CD4-positive, CD25-positive, alpha-beta regulatory T cell (primary cell): ENCODE results near the gene NUDT1. TPM values are rescaled to one million over a fixed set of nuclear protein-coding genes. Genes with fewer than 3 reads are reported as not detected.

Experiments used
- ATAC-seq, 2 donors: fragments of 150-1000 bp; cut with Tn5 transposase; one replicate each; pipeline ENCODE4 v1.10.0; 2021; ENCODE audit warnings: low read depth in 2 of 2, moderate number of reproducible peaks in 2 of 2, moderate library complexity in 1 of 2
- DNase-seq, 3 donors: peaks; one replicate each; pipeline versions ENCODE4 v3.0.0 to v3.0.0-alpha.2; 2012 to 2022; ENCODE audit warnings: mixed read lengths in 1 of 3
- H3K27ac ChIP-seq: one replicate; pipeline ENCODE4 v1.7.0; 2013; ENCODE audit warnings: mild to moderate bottlenecking, low read length; ENCODE audit not compliant: insufficient read depth, poor library complexity, severe bottlenecking
- H3K27me3 ChIP-seq: one replicate; pipeline ENCODE4 v1.7.0; 2013; ENCODE audit warnings: low read length; ENCODE audit not compliant: control insufficient read depth, insufficient read depth
- H3K36me3 ChIP-seq: one replicate; pipeline ENCODE4 v1.7.0; 2013; ENCODE audit warnings: mild to moderate bottlenecking, low read length, moderate library complexity; ENCODE audit not compliant: control insufficient read depth, insufficient read depth
- H3K4me1 ChIP-seq: 2 replicates; pipeline ENCODE4 v1.7.0; 2013; ENCODE audit warnings: mild to moderate bottlenecking, low read length; ENCODE audit not compliant: insufficient read depth, control insufficient read depth, poor library complexity, severe bottlenecking
- H3K4me3 ChIP-seq: one replicate; pipeline ENCODE4 v1.7.0; 2013; ENCODE audit warnings: low read depth, mild to moderate bottlenecking, low read length, moderate library complexity
- H3K9me3 ChIP-seq, 2 experiments: 1 replicate in 1 of 2; 2 replicates in 1 of 2; pipeline ENCODE4 v1.7.0; 2013; ENCODE audit warnings: low read length in 2 of 2, mild to moderate bottlenecking in 1 of 2, moderate library complexity in 1 of 2; ENCODE audit not compliant: control insufficient read depth in 2 of 2
- H3K27ac Mint-ChIP-seq, 3 donors: one replicate each; pipeline ENCODE4 v1.8.0; 2020 to 2022; ENCODE audit warnings: mild to moderate bottlenecking in 3 of 3, mixed read lengths in 3 of 3, moderate library complexity in 2 of 3
- H3K27me3 Mint-ChIP-seq: one replicate; pipeline ENCODE4 v1.8.0; 2022; ENCODE audit warnings: mild to moderate bottlenecking, mixed read lengths
- H3K36me3 Mint-ChIP-seq: one replicate; pipeline ENCODE4 v1.8.0; 2020; ENCODE audit warnings: mixed read lengths
- H3K4me1 Mint-ChIP-seq, 4 donors: one replicate each; pipeline ENCODE4 v1.8.0; 2020 to 2022; ENCODE audit warnings: mixed read lengths in 4 of 4, mild to moderate bottlenecking in 1 of 4
- H3K4me3 Mint-ChIP-seq, 4 donors: one replicate each; pipeline ENCODE4 v1.8.0; 2020 to 2022; ENCODE audit warnings: mild to moderate bottlenecking in 4 of 4, mixed read lengths in 4 of 4, moderate library complexity in 3 of 4
- H3K9me3 Mint-ChIP-seq, 7 donors: one replicate each; pipeline ENCODE4 v1.8.0; 2020 to 2022; ENCODE audit warnings: mixed read lengths in 7 of 7, mild to moderate bottlenecking in 3 of 7, moderate library complexity in 2 of 7
- polyA plus RNA-seq, 4 donors: library from polyadenylated mRNA; unstranded; fragments of 300-500 nt; fragmentation: Illumina TruSeq; gene quantifications; one replicate each; pipeline ENCODE4 v1.2.3, GENCODE V29; 2021
- total RNA-seq: library from RNA; stranded (reverse); gene quantifications from one replicate; pipeline ENCODE4 v1.2.3, GENCODE V29; 2022

The NUDT1 gene
- total and polyA plus RNA-seq, 5 donors from 2014 or later = 17.5 to 73.7 (median 69.8) TPM

GRCh38 chr7:2255145-2256139, 13.4 kb downstream of the NUDT1 start:
- peaks cover 0 to 10% (median 2%) of the 10 kb centered on the region in 4 donors for H3K4me1 Mint-ChIP-seq
- H3K27ac Mint-ChIP-seq = no peak overlapping the region
- no peak for ATAC-seq
- H3K36me3 Mint-ChIP-seq = peaks cover 6% of the 10 kb centered on the region
- H3K4me1 ChIP-seq = no peaks in the 10 kb centered on the region
- H3K9me3 ChIP-seq = no peaks in the 10 kb centered on the region
- no peaks in the 10 kb centered on the region for H3K9me3 Mint-ChIP-seq
- no peak overlapping the region for H3K27ac ChIP-seq
- H3K27me3 ChIP-seq = no peaks in the 10 kb centered on the region
- DNase-seq = no peak
- H3K36me3 ChIP-seq = no peaks in the 10 kb centered on the region
- H3K4me3 ChIP-seq = no peak overlapping the region
- H3K4me3 Mint-ChIP-seq = no peak overlapping the region
- no peaks in the 10 kb centered on the region for H3K27me3 Mint-ChIP-seq

DNA sequence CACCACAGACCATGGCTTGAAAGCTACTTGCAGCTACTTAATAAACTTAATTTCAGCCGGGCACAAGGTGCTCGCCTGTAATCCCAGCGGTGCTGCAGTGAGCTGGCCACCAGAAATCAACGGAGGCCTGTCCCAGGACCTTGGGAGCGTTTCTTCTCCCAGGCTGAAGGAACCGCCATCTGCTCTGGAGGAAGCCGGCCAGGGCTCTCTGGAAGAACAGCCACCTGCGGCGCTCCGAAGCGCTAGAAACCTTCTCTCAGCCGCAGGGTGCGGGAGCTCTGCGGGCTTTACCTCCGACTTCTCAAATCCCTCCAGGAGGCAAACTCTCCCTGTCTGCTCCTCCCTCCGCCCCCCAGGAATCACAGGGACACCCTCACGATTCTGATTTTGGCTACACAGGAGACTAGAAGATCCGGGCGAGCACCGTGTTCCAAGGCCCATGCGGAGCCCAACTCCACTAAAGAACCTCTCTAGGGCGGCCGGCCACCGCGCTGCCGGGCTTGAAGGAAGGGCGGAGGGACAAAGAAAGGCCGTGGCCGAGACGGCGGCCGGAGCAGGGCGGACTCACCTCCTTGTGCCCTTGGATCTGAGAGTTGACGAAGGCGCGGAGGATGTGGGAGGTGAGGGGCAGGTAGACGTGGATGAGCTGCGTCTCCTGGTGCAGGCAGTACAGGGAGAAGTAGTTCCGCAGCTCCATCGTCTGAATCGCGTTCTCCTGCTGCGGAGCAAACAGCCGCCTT, 14.4 kb downstream of the NUDT1 start:
- peaks cover 6% of the 10 kb centered on the region for H3K36me3 Mint-ChIP-seq
- H3K9me3 ChIP-seq = no peaks in the 10 kb centered on the region
- H3K27me3 Mint-ChIP-seq = no peaks in the 10 kb centered on the region
- H3K9me3 Mint-ChIP-seq = no peaks in the 10 kb centered on the region
- no peak overlapping the region for H3K4me3 ChIP-seq
- no peak for ATAC-seq
- no peaks in the 10 kb centered on the region for H3K36me3 ChIP-seq
- H3K4me3 Mint-ChIP-seq = no peak overlapping the region
- no peaks in the 10 kb centered on the region for H3K27me3 ChIP-seq
- peaks cover 0 to 12% (median 3%) of the 10 kb centered on the region in 4 donors for H3K4me1 Mint-ChIP-seq
- no peak for DNase-seq
- H3K27ac Mint-ChIP-seq = no peak overlapping the region
- H3K4me1 ChIP-seq = peaks cover 2% of the 10 kb centered on the region
- no peak overlapping the region for H3K27ac ChIP-seq

DNA sequence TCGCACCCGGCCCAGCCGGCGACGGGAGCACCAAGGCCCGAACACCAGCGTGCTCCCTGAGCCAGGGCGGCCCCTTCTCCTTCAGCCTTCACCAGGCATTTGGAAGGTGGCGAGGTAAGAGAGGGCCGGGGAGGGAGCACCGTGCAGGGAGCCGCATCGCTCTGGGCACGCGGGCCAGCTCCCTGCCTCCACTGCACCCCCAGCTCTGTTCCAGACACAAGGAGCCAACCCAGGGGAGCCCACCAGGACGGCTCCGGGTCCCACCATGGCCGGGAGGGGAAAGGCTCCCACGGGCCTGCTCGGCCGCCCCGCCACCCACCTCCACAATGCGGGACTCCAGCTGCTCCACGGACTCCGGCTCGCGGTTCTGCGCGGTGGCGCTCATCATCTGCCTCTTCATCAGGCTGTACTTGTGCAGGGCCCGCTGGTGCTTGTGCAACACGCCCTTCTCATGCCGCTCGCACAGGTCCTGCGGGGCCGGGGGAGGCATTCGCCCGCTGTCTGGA, 15.1 kb downstream of the NUDT1 start:
- Mint-ChIP-seq H3K27me3 (no peaks in the 10 kb centered on the region), H3K4me3 (no peak overlapping the region), H3K4me1 (peaks cover 0 to 15% (median 6%) of the 10 kb centered on the region in 4 donors), H3K9me3 (no peaks in the 10 kb centered on the region), H3K36me3 (peaks cover 6% of the 10 kb centered on the region), H3K27ac (no peak overlapping the region)
- Histone ChIP-seq H3K27ac (no peak overlapping the region), H3K9me3 (no peaks in the 10 kb centered on the region), H3K27me3 (no peaks in the 10 kb centered on the region), H3K4me1 (peaks cover 4% of the 10 kb centered on the region), H3K36me3 (no peaks in the 10 kb centered on the region), H3K4me3 (no peak overlapping the region)
- DNase-seq = no peak
- no peak for ATAC-seq

DNA sequence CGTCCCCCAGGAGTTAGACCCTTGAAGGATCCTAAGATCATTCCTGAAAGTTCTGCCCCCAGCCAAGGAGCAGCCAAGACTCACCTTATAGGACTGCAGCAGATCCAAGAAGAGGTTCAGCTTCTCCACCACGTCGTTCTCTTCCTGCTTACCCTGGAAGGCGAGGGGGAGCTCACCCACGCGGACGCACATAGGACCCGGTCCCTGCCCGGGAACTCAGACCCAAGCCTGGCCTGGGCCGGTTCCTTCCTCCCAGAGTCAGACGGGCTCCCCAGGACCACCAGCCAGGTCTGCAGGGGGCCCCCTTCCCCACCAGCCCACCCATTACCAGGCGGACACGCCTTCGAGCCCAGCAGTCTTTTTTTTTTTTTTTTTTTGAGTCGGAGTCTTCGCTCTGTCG, 15.6 kb downstream of the NUDT1 start:
- no peaks in the 10 kb centered on the region for H3K27me3 ChIP-seq
- no peak overlapping the region for H3K27ac ChIP-seq
- peaks cover 0 to 16% (median 6%) of the 10 kb centered on the region in 4 donors for H3K4me1 Mint-ChIP-seq
- DNase-seq = no peak
- no peaks in the 10 kb centered on the region for H3K9me3 ChIP-seq
- H3K36me3 ChIP-seq = no peaks in the 10 kb centered on the region
- H3K4me1 ChIP-seq = peaks cover 4% of the 10 kb centered on the region
- peaks cover 6% of the 10 kb centered on the region for H3K36me3 Mint-ChIP-seq
- H3K4me3 ChIP-seq = no peak overlapping the region
- H3K4me3 Mint-ChIP-seq = peak overlapping the region in 1 of 4 donors; percentile 21
- no peaks in the 10 kb centered on the region for H3K27me3 Mint-ChIP-seq
- H3K27ac Mint-ChIP-seq = no peak overlapping the region
- no peak for ATAC-seq
- H3K9me3 Mint-ChIP-seq = no peaks in the 10 kb centered on the region

DNA sequence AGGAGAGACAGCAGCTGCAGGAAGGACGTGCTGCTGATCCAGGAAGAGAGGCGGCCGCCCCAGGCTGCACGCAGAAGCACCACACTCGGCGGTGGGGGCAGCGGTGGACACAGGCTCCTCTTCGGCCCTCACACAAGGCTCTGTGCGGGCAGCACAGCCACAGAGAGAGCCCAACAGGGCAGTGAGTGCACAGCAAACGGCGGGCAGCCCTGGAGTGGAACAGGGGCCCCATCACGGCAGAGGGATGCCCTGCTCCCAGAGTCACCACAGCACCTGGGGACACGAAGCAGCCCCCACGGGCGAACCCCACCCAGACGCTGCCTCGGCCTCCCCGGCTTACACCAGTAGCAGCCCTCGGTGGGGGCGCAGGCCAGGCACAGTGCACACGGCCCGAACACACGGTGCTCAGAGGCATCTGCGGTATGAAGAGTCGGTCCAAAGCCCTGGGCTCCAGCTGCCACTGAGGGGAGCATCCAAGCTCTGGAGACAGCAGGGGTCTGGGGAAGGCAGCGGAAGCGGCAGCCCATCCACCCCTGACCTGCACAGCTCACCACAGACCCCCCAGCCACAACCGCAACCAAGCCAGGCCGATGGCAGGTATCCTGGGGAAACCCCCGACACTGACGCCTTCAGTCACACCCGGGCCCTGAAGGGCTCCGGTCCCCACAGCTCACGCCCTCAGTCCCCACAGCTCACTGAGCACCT, 16.8 kb downstream of the NUDT1 start:
- H3K27me3 Mint-ChIP-seq = no peaks in the 10 kb centered on the region
- ATAC-seq (no peak), DNase-seq (no peak)
- Histone ChIP-seq H3K9me3 (no peaks in the 10 kb centered on the region), H3K36me3 (no peaks in the 10 kb centered on the region), H3K27me3 (no peaks in the 10 kb centered on the region), H3K4me1 (peaks cover 4% of the 10 kb centered on the region), H3K4me3 (no peak overlapping the region), H3K27ac (no peak overlapping the region)
- H3K4me1 Mint-ChIP-seq = peaks cover 0 to 13% (median 6%) of the 10 kb centered on the region in 4 donors
- no peaks in the 10 kb centered on the region for H3K9me3 Mint-ChIP-seq
- no peak overlapping the region for H3K4me3 Mint-ChIP-seq
- H3K36me3 Mint-ChIP-seq = peaks cover 6% of the 10 kb centered on the region
- no peak overlapping the region for H3K27ac Mint-ChIP-seq

DNA sequence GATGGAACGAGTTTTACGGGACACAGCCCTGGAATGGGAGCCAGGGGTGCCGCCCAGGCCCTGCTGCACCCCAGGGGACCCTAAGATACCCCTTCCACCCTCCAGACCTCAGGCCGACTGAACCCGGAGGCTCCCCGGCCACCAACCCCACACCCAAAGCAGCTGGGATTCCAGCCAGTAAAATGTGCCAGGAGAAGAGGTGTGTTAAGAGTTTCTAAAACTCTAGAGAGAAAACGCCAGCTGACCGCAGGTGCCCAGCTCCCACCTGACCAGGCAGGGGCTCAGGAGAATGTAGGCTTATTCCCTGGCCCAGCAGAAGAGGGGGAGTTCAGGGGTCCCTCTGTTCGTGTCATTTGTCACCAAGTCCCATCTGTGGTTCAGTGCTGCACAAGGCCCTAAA, 17.5 kb downstream of the NUDT1 start:
- Mint-ChIP-seq H3K27me3 (no peaks in the 10 kb centered on the region), H3K9me3 (no peaks in the 10 kb centered on the region), H3K27ac (peak overlapping the region in 1 of 3 donors; percentile 43), H3K4me3 (no peak overlapping the region), H3K4me1 (peaks cover 0 to 12% (median 6%) of the 10 kb centered on the region in 4 donors), H3K36me3 (peaks cover 13% of the 10 kb centered on the region)
- Histone ChIP-seq H3K9me3 (no peaks in the 10 kb centered on the region), H3K36me3 (no peaks in the 10 kb centered on the region), H3K27ac (no peak overlapping the region), H3K4me3 (no peak overlapping the region), H3K27me3 (no peaks in the 10 kb centered on the region), H3K4me1 (peaks cover 4% of the 10 kb centered on the region)
- ATAC-seq = no peak
- DNase-seq = no peak

DNA sequence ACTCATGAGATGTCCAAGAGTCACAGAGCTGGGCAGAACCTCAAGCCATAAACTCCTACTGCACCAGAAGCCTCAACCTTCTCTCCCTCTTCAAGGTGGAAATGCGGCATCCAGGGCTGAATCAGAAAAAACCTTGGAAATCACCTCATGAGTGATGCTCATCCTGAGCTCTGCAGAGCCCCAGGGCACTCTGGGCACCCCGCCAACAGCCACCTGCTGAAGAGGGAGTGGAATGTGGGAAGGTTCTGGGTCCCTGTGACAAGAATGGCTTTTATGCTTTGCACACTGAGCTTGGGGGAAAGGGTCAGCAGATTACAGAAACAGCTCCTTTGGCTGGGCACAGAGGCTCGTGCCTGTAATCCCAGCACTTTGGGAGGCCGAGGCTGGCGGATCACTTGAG, 18.8 kb downstream of the NUDT1 start:
- Histone ChIP-seq H3K36me3 (no peaks in the 10 kb centered on the region), H3K4me3 (no peak overlapping the region), H3K4me1 (peaks cover 4% of the 10 kb centered on the region), H3K9me3 (no peaks in the 10 kb centered on the region), H3K27me3 (no peaks in the 10 kb centered on the region), H3K27ac (no peak overlapping the region)
- Mint-ChIP-seq H3K27ac (peak overlapping the region in 1 of 3 donors; percentile 47), H3K4me3 (no peak overlapping the region), H3K4me1 (peaks cover 0 to 12% (median 6%) of the 10 kb centered on the region in 4 donors), H3K36me3 (peaks cover 14% of the 10 kb centered on the region), H3K9me3 (no peaks in the 10 kb centered on the region), H3K27me3 (no peaks in the 10 kb centered on the region)
- DNase-seq (no peak), ATAC-seq (no peak)
